MM.1S (cell line): ENCODE measurements around the gene RNPEP.
A peak's percentile ranks its signal among the peaks of the same experiment; 100 is the strongest.

ENCODE experiments used
- DNase-seq: peaks from one replicate; pipeline ENCODE4 v3.0.0-alpha.2; 2015
- H2AFZ ChIP-seq: fragments of 300-600 bp; sonication (generic); 2 replicates; pipeline ENCODE4 v1.6.0; 2016; ENCODE audit warnings: antibody characterized with exemption, low read length
- H3F3A ChIP-seq: fragments of 300-600 bp; sonication (generic); 2 replicates; pipeline ENCODE4 v1.6.1; 2016; ENCODE audit warnings: mild to moderate bottlenecking, antibody characterized with exemption, low read length, moderate library complexity, mixed read lengths; ENCODE audit not compliant: insufficient read depth
- H3K27ac ChIP-seq: fragments of 300-600 bp; sonication (generic); 2 replicates; pipeline ENCODE4 v1.5.1; 2016; ENCODE audit warnings: mild to moderate bottlenecking, low read length
- H3K27me3 ChIP-seq: fragments of 300-600 bp; sonication (generic); replicated peaks from 2 replicates; pipeline ENCODE4 v1.6.0; 2016; ENCODE audit warnings: low read length; ENCODE audit not compliant: insufficient read depth
- H3K36me3 ChIP-seq: fragments of 300-600 bp; sonication (generic); replicated peaks from 2 replicates; pipeline ENCODE4 v1.6.1; 2016; ENCODE audit warnings: mild to moderate bottlenecking, low read length, mixed read lengths; ENCODE audit not compliant: insufficient read depth
- H3K4me1 ChIP-seq: fragments of 300-600 bp; sonication (generic); 2 replicates; pipeline ENCODE4 v1.6.1; 2016; ENCODE audit warnings: low read length, mixed read lengths
- H3K4me2 ChIP-seq: fragments of 300-600 bp; sonication (generic); 2 replicates; pipeline ENCODE4 v1.6.0; 2016; ENCODE audit warnings: low read depth, low read length
- H3K4me3 ChIP-seq: fragments of 300-600 bp; sonication (generic); 2 replicates; pipeline ENCODE4 v1.5.1; 2016; ENCODE audit warnings: low read length, mixed read lengths
- H3K79me2 ChIP-seq: fragments of 300-600 bp; sonication (generic); 2 replicates; pipeline ENCODE4 v1.6.1; 2016; ENCODE audit warnings: mixed run types, low read length, mixed read lengths
- H3K9ac ChIP-seq: fragments of 300-600 bp; sonication (generic); 2 replicates; pipeline ENCODE4 v1.6.1; 2016; ENCODE audit warnings: low read length, mixed read lengths
- H3K9me2 ChIP-seq: fragments of 300-600 bp; sonication (generic); replicated peaks from 2 replicates; pipeline ENCODE4 v1.6.1; 2016; ENCODE audit warnings: mild to moderate bottlenecking, low read length, mixed read lengths; ENCODE audit not compliant: insufficient read depth
- H3K9me3 ChIP-seq: fragments of 300-600 bp; sonication (generic); replicated peaks from 2 replicates; pipeline ENCODE4 v1.6.1; 2016; ENCODE audit warnings: mild to moderate bottlenecking, low read length, mixed read lengths; ENCODE audit not compliant: insufficient read depth
- H4K20me1 ChIP-seq: fragments of 300-600 bp; sonication (generic); 2 replicates; pipeline ENCODE4 v1.6.1; 2016; ENCODE audit warnings: mild to moderate bottlenecking, low read length, moderate library complexity, mixed read lengths; ENCODE audit not compliant: insufficient read depth
- CTCF ChIP-seq: fragments of 300-600 bp; sonication (generic); IDR thresholded peaks from 2 replicates; pipeline ENCODE4 v1.5.1; 2016; ENCODE audit warnings: antibody characterized with exemption, low read length, mixed read lengths
- EZH2 ChIP-seq: fragments of 300-600 bp; sonication (generic); optimal IDR thresholded peaks from 2 replicates; pipeline ENCODE3; 2017; ENCODE audit warnings: low read depth, mild to moderate bottlenecking, antibody characterized with exemption, low read length, mixed read lengths
- EZH2phosphoT487 ChIP-seq: fragments of 300-600 bp; sonication (generic); IDR thresholded peaks from 2 replicates; pipeline ENCODE4 v1.6.1; 2018; ENCODE audit warnings: antibody characterized with exemption, low read length

The RNPEP gene

GRCh38 chr1:201954263-201955008, 28.0 kb upstream of the RNPEP start:
- Histone ChIP-seq H3K9ac (peak overlapping the region; percentile 94), H3K36me3 (peaks cover 8% of the 10 kb centered on the region), H3K4me2 (peak overlapping the region; percentile 25; the same call in 1 of the 2 replicates), H2AFZ (peak overlapping the region; percentile 63), H3K4me3 (peak overlapping the region; percentile 96), H3K79me2 (peaks cover 39% of the 10 kb centered on the region), H3K4me1 (peaks cover 14% of the 10 kb centered on the region), H3F3A (no peaks in the 10 kb centered on the region), H3K9me3 (no peaks in the 10 kb centered on the region), H3K9me2 (no peaks in the 10 kb centered on the region), H3K27me3 (no peaks in the 10 kb centered on the region), H3K27ac (no peak overlapping the region), H4K20me1 (no peaks in the 10 kb centered on the region)
- DNase-seq = no peak
- TF ChIP-seq EZH2 (no peak), CTCF (no peak), EZH2phosphoT487 (no peak)

DNA sequence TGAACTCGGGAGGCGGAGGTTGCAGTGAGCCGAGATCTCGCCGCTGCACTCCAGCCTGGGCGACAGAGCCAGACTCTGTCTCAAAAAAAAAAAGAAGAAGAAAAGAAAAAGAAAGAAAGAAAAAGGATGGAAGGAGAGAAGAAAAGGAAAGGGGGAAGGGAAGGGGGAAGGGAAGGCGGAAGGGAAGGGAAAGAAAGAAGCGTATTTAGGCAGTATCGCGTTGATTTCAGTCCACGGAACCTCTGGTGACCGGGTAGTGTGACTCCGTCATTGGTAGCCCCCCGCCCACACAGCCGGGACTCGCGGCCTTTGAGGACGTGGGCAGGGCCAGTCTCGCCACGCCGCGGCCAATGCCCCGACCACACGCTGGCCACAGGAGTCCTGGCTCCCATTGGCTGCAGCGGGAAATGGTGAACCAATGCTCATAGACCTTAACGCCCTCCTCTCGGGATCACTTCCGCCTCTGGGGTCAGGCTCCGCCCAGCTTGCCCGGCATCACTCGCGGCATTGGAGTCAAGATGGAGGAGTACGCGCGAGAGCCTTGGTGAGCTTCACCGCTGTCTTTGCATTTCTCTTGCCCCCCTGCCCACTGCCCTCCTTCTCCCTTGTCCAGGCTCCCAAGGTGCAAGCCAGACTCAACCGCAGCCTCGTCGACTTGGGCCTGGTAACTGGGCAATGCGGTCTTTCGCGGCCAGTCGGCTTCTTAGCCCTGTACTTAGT, 27.3 kb upstream of the RNPEP start, which contains the start of gene TIMM17A:
Gene TIMM17A (plus strand): TSS at position 495 of the 720 bp plus-strand sequence. CDS start 24 bp downstream, at position 519.
- Histone ChIP-seq H2AFZ (peak within 1 kb of the TSS; percentile 90), H3K9ac (peak within 1 kb of the TSS; percentile 94), H3K9me3 (no peaks in the 10 kb centered on the region), H3F3A (no peaks in the 10 kb centered on the region), H3K27me3 (no peaks in the 10 kb centered on the region), H3K27ac (peak within 1 kb of the TSS; percentile 37), H3K36me3 (peaks cover 8% of the 10 kb centered on the region), H3K4me3 (peak within 1 kb of the TSS; percentile 96), H3K79me2 (peaks cover 42% of the 10 kb centered on the region), H3K4me1 (peaks cover 11% of the 10 kb centered on the region; the same call in 1 of the 2 replicates), H3K4me2 (peak within 1 kb of the TSS; percentile 84), H4K20me1 (no peaks in the 10 kb centered on the region), H3K9me2 (no peaks in the 10 kb centered on the region)
- peak; percentile 99 for DNase-seq
- TF ChIP-seq CTCF = no peak
- TF ChIP-seq EZH2 = no peak

DNA sequence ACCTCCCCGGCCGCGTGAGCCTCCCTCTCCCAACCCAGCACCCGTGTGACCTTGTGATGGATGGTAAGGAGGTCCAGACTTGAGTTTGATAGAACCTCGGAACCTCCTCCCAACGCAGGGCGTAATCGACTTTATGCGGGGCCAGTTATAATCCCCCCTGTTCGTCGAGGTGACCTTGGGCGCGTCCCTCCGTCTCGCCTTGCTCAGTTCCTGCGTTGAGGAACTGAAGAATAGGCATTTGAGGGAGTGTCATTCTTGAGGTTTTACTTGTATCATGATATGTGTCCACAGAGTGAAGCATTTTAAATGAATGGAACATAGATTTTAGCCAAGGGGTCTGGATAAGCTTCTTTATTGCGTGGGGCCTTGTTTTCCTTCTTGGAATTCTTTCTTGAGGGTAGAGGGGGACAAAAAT, 26.7 kb upstream of the RNPEP start:
- H3K27ac ChIP-seq = peak overlapping the region; percentile 37
- H3K9ac ChIP-seq = peak overlapping the region; percentile 94
- H3K36me3 ChIP-seq = peaks cover 8% of the 10 kb centered on the region
- no peaks in the 10 kb centered on the region for H3K9me3 ChIP-seq
- TF ChIP-seq CTCF = no peak
- TF ChIP-seq EZH2 = no peak
- TF ChIP-seq EZH2phosphoT487 = no peak
- DNase-seq = peak; percentile 31
- no peaks in the 10 kb centered on the region for H4K20me1 ChIP-seq
- peak overlapping the region; percentile 84 for H3K4me2 ChIP-seq
- no peaks in the 10 kb centered on the region for H3K27me3 ChIP-seq
- H3F3A ChIP-seq = no peaks in the 10 kb centered on the region
- H3K4me3 ChIP-seq = peak overlapping the region; percentile 96
- H3K79me2 ChIP-seq = peaks cover 47% of the 10 kb centered on the region
- H3K9me2 ChIP-seq = no peaks in the 10 kb centered on the region
- H2AFZ ChIP-seq = peak overlapping the region; percentile 90
- H3K4me1 ChIP-seq = peaks cover 11% of the 10 kb centered on the region; the same call in 1 of the 2 replicates
